Gastrocnemius medialis (tissue), 4 donors: ENCODE measurements around the gene PPP1R15B. TPM values are rescaled to one million over a fixed set of nuclear protein-coding genes. Genes with fewer than 3 reads are reported as not detected.

Experiments used
- ATAC-seq, 2 donors: fragments of 150-250 bp; one replicate each; pipeline ENCODE4 v1.9.1; 2016
- DNase-seq, 2 donors: peaks; one replicate each; pipeline ENCODE4 v3.0.0-alpha.2; 2019
- H3K27ac ChIP-seq, 4 donors: fragments of 200-600 bp; sonication (generic); 1 replicate in 1 of 4; 2 replicates in 3 of 4; pipeline ENCODE4 v1.5.1; 2016 to 2018; ENCODE audit warnings: mild to moderate bottlenecking in 2 of 4, moderate library complexity in 1 of 4
- H3K27me3 ChIP-seq, 3 donors: fragments of 200-600 bp; sonication (generic) in 2 of 3; 1 replicate in 1 of 3; 2 replicates in 2 of 3; pipeline versions ENCODE4 v1.5.1 to v1.6.0; 2016 to 2019; ENCODE audit warnings: mild to moderate bottlenecking in 1 of 3, moderate library complexity in 1 of 3
- H3K36me3 ChIP-seq, 2 donors: fragments of 200-600 bp; sonication (generic) in 1 of 2; one replicate each; pipeline ENCODE4 v1.5.1; 2017 to 2018
- H3K4me1 ChIP-seq, 2 donors: fragments of 200-600 bp; sonication (generic) in 1 of 2; one replicate each; pipeline ENCODE4 v1.5.1; 2016 to 2017; ENCODE audit warnings: mild to moderate bottlenecking in 2 of 2
- H3K4me3 ChIP-seq, 4 donors: fragments of 200-600 bp; sonication (generic) in 3 of 4; 1 replicate in 1 of 4; 2 replicates in 3 of 4; pipeline ENCODE4 v1.5.1; 2016 to 2019; ENCODE audit warnings: mild to moderate bottlenecking in 2 of 4
- H3K9me3 ChIP-seq, 3 donors: fragments of 200-600 bp; sonication (generic) in 2 of 3; 1 replicate in 1 of 3; 2 replicates in 2 of 3; pipeline ENCODE4 v1.5.1; 2016 to 2019
- POLR2A ChIP-seq, 2 donors: fragments of 450-650 bp; IDR thresholded peaks; one replicate each; pipeline ENCODE4 v1.6.1; 2017; ENCODE audit warnings: antibody characterized with exemption in 2 of 2, mild to moderate bottlenecking in 2 of 2, moderate library complexity in 2 of 2
- in situ Hi-C, 4 donors: fragments of 200-750 bp; cut with MboI; loops; one replicate each; pipeline versions ENCODE4 v1.15.0 to v1.8.0; 2017; ENCODE audit warnings: low sequenced_read_pairs in 4 of 4
- intact Hi-C: fragments of 100-400 bp; cut with DNase I; formaldehyde crosslinking; loops from one replicate; pipeline ENCODE4 v1.15.1; 2023; ENCODE audit warnings: low total_unique reads
- total RNA-seq, 4 donors: library from RNA; depleted of rRNA; stranded (reverse); fragments of >200 nt; gene quantifications; one replicate each; pipeline versions ENCODE4 v1.1.0 to v1.2.3, GENCODE V29; 2016
- TF ChIP-seq, protein P1 (sequence below), 5 experiments: fragments of 450-650 bp in 3 of 5; fragments of 200-600 bp in 2 of 5; sonication (generic) in 2 of 5; IDR thresholded peaks in 4 of 5; conservative IDR thresholded peaks in 1 of 5; 1 replicate in 4 of 5; 2 replicates in 1 of 5; pipeline ENCODE4 v1.5.1; 2016 to 2019; ENCODE audit warnings: antibody characterized with exemption in 5 of 5, mild to moderate bottlenecking in 3 of 5, moderate library complexity in 3 of 5

Gene PPP1R15B
- total RNA-seq, 4 donors from 2014 or later = 23.8 to 33.0 (median 25.9) TPM

DNA sequence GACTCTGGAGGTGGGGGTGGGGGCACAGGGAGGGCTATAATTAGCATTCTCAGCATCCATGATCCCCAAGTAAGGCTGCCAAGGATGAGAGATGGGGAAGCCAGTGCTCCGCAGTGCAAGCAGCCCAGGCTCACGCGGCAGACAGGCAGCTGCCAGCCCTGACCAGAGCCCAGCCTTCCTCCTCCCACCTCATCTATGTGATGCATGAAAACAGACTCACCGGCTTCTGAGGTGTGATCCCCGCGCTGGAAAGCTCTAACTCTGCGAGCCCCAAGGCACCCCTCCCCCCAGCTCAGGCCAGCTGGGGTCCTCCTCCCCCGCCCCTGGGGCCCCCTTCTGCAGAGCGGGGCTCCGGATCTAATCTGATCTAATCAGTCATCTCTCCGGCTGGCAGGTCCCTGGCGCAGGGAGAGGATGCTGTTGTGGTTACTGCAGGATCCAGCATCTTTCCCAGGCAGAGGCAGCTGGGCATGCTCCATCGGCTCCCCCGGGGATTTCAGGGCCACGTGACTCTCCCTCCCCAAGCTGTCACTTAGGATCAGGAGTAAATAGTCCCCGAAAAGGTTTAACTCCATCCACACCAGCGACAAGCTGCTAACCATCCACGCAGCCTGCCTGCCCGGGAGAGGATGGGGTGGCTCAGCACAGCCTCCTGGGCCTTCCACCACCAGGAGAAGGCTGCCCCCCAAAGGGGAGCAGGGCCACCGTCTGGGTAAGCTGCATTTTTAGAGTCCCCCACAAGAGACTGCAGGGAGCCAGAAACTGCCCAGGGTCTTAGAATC lies 52.0 kb downstream of the PPP1R15B start, which contains the start of gene PLEKHA6:
Gene PLEKHA6 (minus strand): TSS at position 456 of the 782 bp plus-strand sequence. CDS start 86,202 bp downstream, outside the sequence.
- intact Hi-C loops (loop anchor here (10.0 kb wide), 1 partner anchor 495 kb away; the partner anchor contains the start of gene SNRPE), in situ Hi-C loops (loop anchor here (5.0 to 25.0 kb wide), 5 partner anchors 147 to 497 kb away; partner anchors contain the start of genes GOLT1A (in 3 of the 4), REN (in 1 of the 4) and SNRPE (in 1 of the 4))
- Histone ChIP-seq H3K27ac (no peak within 1 kb of the TSS), H3K4me1 (peaks cover 9 to 17% of the 10 kb centered on the region in 2 donors), H3K36me3 (no peaks in the 10 kb centered on the region), H3K27me3 (peaks cover 0 to 8% (median 0%) of the 10 kb centered on the region in 3 donors), H3K4me3 (no peak within 1 kb of the TSS), H3K9me3 (no peaks in the 10 kb centered on the region)
- TF ChIP-seq POLR2A (IDR thresholded peaks at IDR 0.05) = no peak
- TF ChIP-seq, protein P1, sequence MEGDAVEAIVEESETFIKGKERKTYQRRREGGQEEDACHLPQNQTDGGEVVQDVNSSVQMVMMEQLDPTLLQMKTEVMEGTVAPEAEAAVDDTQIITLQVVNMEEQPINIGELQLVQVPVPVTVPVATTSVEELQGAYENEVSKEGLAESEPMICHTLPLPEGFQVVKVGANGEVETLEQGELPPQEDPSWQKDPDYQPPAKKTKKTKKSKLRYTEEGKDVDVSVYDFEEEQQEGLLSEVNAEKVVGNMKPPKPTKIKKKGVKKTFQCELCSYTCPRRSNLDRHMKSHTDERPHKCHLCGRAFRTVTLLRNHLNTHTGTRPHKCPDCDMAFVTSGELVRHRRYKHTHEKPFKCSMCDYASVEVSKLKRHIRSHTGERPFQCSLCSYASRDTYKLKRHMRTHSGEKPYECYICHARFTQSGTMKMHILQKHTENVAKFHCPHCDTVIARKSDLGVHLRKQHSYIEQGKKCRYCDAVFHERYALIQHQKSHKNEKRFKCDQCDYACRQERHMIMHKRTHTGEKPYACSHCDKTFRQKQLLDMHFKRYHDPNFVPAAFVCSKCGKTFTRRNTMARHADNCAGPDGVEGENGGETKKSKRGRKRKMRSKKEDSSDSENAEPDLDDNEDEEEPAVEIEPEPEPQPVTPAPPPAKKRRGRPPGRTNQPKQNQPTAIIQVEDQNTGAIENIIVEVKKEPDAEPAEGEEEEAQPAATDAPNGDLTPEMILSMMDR (IDR thresholded peaks at IDR 0.05 in 4 of 5, conservative IDR thresholded peaks at IDR 0.05 in 1 of 5) = no peak
- ATAC-seq = no peak
- DNase-seq = no peak

DNA sequence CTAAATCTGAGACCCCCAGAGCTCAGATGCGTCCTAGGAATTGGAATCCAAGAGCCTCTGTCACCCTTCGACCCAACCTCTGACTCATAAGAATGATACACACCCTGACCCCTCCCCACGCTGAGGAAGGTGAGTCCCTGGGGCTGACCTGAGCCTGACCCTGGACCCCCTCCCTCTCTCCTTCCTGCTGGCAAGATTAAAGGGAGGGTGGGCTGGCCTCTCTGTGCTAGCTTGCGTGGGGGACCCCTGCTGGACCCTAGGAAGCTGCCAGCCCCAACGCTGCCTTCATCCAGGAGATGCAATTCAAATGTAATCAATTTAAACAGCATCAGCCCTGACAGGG lies 52.5 kb downstream of the PPP1R15B start:
- Histone ChIP-seq H3K27ac (no peak overlapping the region), H3K27me3 (peaks cover 0 to 8% (median 0%) of the 10 kb centered on the region in 3 donors)
- ATAC-seq = no peak

DNA sequence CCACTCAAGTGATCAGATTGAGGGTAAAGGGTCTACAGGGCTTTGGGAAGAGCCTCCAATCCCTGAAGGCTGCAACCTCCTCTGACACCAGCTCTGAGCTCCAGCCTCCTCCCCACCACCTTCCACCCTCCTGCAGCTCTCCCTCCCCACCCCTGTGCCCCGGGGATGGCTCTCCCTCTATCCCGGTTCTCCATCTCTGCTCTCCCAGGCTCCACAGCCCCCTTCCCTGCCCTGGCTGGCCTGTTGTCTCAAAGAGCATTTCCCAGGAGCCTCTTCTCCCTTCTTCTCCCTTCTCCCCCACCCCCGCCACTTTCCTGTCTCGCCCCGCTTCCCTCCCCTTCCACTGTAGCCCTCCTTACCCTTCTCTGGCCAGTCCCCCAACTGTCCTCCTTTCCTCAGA lies 53.0 kb downstream of the PPP1R15B start:
- no peaks in the 10 kb centered on the region for H3K9me3 ChIP-seq
- TF ChIP-seq, protein P1 (IDR thresholded peaks at IDR 0.05 in 4 of 5, conservative IDR thresholded peaks at IDR 0.05 in 1 of 5) = no peak
- no peak for TF ChIP-seq POLR2A (IDR thresholded peaks at IDR 0.05)
- H3K27me3 ChIP-seq = peaks cover 0 to 8% (median 0%) of the 10 kb centered on the region in 3 donors
- peaks cover 9 to 17% of the 10 kb centered on the region in 2 donors for H3K4me1 ChIP-seq
- no peak overlapping the region for H3K27ac ChIP-seq
- H3K4me3 ChIP-seq = no peak overlapping the region
- no peak for DNase-seq
- intact Hi-C loops (no loop called here), in situ Hi-C loops (loop anchor here in 2 of 4 donors (25.0 kb wide), 2 partner anchors 146 to 496 kb away; partner anchors contain the start of genes GOLT1A (in 1 of the 2) and SNRPE (in 1 of the 2))
- no peak for ATAC-seq
- H3K36me3 ChIP-seq = no peaks in the 10 kb centered on the region

More for the DNA sequence above, 52.5 kb downstream of the PPP1R15B start:
- peaks cover 9 to 17% of the 10 kb centered on the region in 2 donors for H3K4me1 ChIP-seq
- no peak for TF ChIP-seq POLR2A (IDR thresholded peaks at IDR 0.05)
- TF ChIP-seq, protein P1 (IDR thresholded peaks at IDR 0.05 in 4 of 5, conservative IDR thresholded peaks at IDR 0.05 in 1 of 5) = no peak
- H3K9me3 ChIP-seq = no peaks in the 10 kb centered on the region
- no peak for DNase-seq
- intact Hi-C loops = no loop called here
- in situ Hi-C loops = loop anchor here in 2 of 4 donors (25.0 kb wide), 2 partner anchors 147 to 497 kb away; partner anchors contain the start of genes GOLT1A (in 1 of the 2) and SNRPE (in 1 of the 2)
- no peak overlapping the region for H3K4me3 ChIP-seq
- no peaks in the 10 kb centered on the region for H3K36me3 ChIP-seq

DNA sequence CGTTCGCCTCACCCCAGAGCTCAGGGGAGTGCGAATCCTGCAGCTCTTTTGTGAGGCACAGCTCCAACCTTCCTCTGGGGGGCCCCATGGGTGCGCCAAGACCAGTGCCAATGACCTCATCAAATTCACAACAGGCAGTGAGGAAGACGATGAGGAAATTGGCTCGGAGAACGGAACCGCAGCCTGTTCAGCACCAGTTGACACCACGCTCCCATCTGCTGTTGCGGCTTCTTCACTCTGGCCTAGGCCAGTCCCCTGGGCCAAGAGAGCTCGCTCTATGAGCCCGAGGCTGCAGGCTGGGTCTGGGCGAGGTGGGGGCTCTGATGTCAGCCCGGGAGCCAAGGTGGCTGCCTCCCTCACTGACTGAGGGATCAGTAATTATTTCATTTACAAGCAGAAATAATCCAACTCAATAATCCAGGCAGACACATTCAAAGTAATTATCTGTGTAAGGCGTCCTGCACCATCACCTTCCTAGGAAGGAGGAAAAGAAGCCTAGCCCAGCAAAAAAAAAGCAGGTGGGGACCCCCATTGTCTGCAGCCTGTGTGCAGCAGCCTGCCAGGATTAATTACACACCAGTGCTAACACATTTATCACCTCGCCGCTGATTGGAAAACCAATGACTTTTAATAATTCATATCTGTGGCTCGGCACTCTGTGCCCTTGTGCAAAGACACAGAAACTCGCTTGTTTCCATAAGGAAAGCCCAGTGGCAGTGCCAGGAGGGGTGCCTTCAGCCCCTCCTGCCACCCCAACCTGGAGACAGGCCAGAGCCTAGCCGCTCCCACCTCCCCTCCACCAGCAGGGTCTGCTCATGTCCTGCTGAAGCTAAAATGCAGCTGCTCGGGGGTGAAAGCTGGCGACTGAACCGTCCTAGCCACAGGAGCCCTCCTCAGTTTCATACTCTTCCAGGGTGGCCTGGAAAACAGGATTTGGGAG lies 53.8 kb downstream of the PPP1R15B start:
- intact Hi-C loops (no loop called here), in situ Hi-C loops (loop anchor here in 2 of 4 donors (25.0 kb wide), 2 partner anchors 146 to 496 kb away; partner anchors contain the start of genes GOLT1A (in 1 of the 2) and SNRPE (in 1 of the 2))
- Histone ChIP-seq H3K27ac (no peak overlapping the region), H3K36me3 (no peaks in the 10 kb centered on the region), H3K4me3 (no peak overlapping the region), H3K27me3 (peaks cover 0 to 8% (median 0%) of the 10 kb centered on the region in 3 donors), H3K4me1 (peaks cover 4 to 10% of the 10 kb centered on the region in 2 donors), H3K9me3 (no peaks in the 10 kb centered on the region)
- no peak for TF ChIP-seq POLR2A (IDR thresholded peaks at IDR 0.05)
- TF ChIP-seq, protein P1 (IDR thresholded peaks at IDR 0.05 in 4 of 5, conservative IDR thresholded peaks at IDR 0.05 in 1 of 5) = no peak
- DNase-seq = peak in 1 of 2 donors; percentile 28
- peak; percentile 43 to 51 for ATAC-seq
